HepG2 (cell line): Measurements from ENCODE around the gene GNMT. TPM values are rescaled to one million over a fixed set of nuclear protein-coding genes. Genes with fewer than 3 reads are reported as not detected.

Experiments
- CBX5 ChIP-seq: sonication (generic); formaldehyde crosslinking; IDR thresholded peaks from 2 replicates; pipeline ENCODE4 v1.4.0; 2020; ENCODE audit warnings: missing genetic modification reagents, borderline replicate concordance
- CENPT ChIP-seq: sonication (generic); formaldehyde crosslinking; IDR thresholded peaks from 2 replicates; pipeline ENCODE4 v1.8.0; 2022; ENCODE audit warnings: low read depth, mild to moderate bottlenecking, moderate library complexity, missing genetic modification reagents
- CHD4 ChIP-seq: fragments of 200-600 bp; sonication (generic); IDR thresholded peaks from 2 replicates; pipeline ENCODE4 v1.7.0; 2017; ENCODE audit warnings: mild to moderate bottlenecking, low read length, borderline replicate concordance
- DNMT3B ChIP-seq: conservative IDR thresholded peaks from 2 replicates; pipeline ENCODE4 v1.6.1; 2016; ENCODE audit warnings: missing biosample characterization, control low read depth
- ETV6 ChIP-seq: sonication (generic); formaldehyde crosslinking; conservative IDR thresholded peaks from 2 replicates; pipeline ENCODE4 v1.4.0; 2020; ENCODE audit warnings: missing genetic modification reagents
- GFI1 ChIP-seq: sonication (generic); formaldehyde crosslinking; IDR thresholded peaks from 2 replicates; pipeline ENCODE4 v1.5.0; 2020; ENCODE audit warnings: missing genetic modification reagents, mild to moderate bottlenecking, borderline replicate concordance
- KDM3A ChIP-seq: IDR thresholded peaks from 2 replicates; pipeline ENCODE4 v1.6.1; 2018; ENCODE audit warnings: low read depth, missing compliant biosample characterization
- KLF9 ChIP-seq: IDR thresholded peaks from 2 replicates; pipeline ENCODE4 v1.6.1; 2016; ENCODE audit warnings: low read depth
- LCORL ChIP-seq, 2 experiments: fragments of 450-650 bp in 1 of 2; sonication (generic) in 1 of 2; formaldehyde crosslinking in 1 of 2; IDR thresholded peaks; 2 replicates each; pipeline versions ENCODE4 v1.5.0 to v1.6.1; 2017 to 2020; ENCODE audit warnings: antibody characterized with exemption in 1 of 2, missing genetic modification reagents in 1 of 2
- MAZ ChIP-seq, 2 experiments: sonication (generic) in 1 of 2; formaldehyde crosslinking in 1 of 2; IDR thresholded peaks; 2 replicates each; pipeline versions ENCODE4 v1.5.0 to v1.6.1; 2012 to 2020; ENCODE audit warnings: low read depth in 2 of 2, mild to moderate bottlenecking in 2 of 2, borderline replicate concordance in 1 of 2, improper control_type of control experiment in 1 of 2, low read length in 1 of 2, missing genetic modification reagents in 1 of 2, moderate library complexity in 1 of 2
- NBN ChIP-seq: fragments of 450-650 bp; conservative IDR thresholded peaks from 2 replicates; pipeline ENCODE4 v1.6.1; 2017
- NCOA5 ChIP-seq: sonication (generic); formaldehyde crosslinking; IDR thresholded peaks from 2 replicates; pipeline ENCODE4 v1.4.0; 2020; ENCODE audit warnings: missing genetic modification reagents
- NR1H2 ChIP-seq: sonication (generic); formaldehyde crosslinking; IDR thresholded peaks from 2 replicates; pipeline ENCODE4 v1.8.1; 2022; ENCODE audit warnings: low read depth, missing genetic modification reagents, borderline replicate concordance
- NR2F1 ChIP-seq, 2 experiments: fragments of 450-650 bp in 1 of 2; formaldehyde crosslinking in 1 of 2; IDR thresholded peaks; 2 replicates each; pipeline versions ENCODE4 v1.5.0 to v1.6.1; 2016 to 2020; ENCODE audit warnings: mild to moderate bottlenecking in 1 of 2, missing compliant biosample characterization in 1 of 2, missing genetic modification reagents in 1 of 2, moderate library complexity in 1 of 2
- PHF20 ChIP-seq: sonication (generic); formaldehyde crosslinking; IDR thresholded peaks from 2 replicates; pipeline ENCODE4 v1.5.0; 2020; ENCODE audit warnings: mild to moderate bottlenecking, missing genetic modification reagents
- PPARG ChIP-seq: conservative IDR thresholded peaks from 2 replicates; pipeline ENCODE4 v1.6.1; 2016; ENCODE audit warnings: missing biosample characterization, missing genetic modification reagents
- TBX2 ChIP-seq: sonication (generic); formaldehyde crosslinking; IDR thresholded peaks from 2 replicates; pipeline ENCODE4 v1.5.0; 2020; ENCODE audit warnings: missing genetic modification reagents, mild to moderate bottlenecking, borderline replicate concordance
- TFAP4 ChIP-seq: sonication (generic); IDR thresholded peaks from 2 replicates; pipeline ENCODE4 v1.6.1; 2016; ENCODE audit warnings: low read depth, borderline replicate concordance
- THAP7 ChIP-seq: sonication (generic); formaldehyde crosslinking; IDR thresholded peaks from 2 replicates; pipeline ENCODE4 v1.8.1; 2023; ENCODE audit warnings: mild to moderate bottlenecking, missing genetic modification reagents
- ZFP1 ChIP-seq: IDR thresholded peaks from 2 replicates; pipeline ENCODE4 v1.6.1; 2016
- ZNF160 ChIP-seq: sonication (generic); formaldehyde crosslinking; IDR thresholded peaks from 2 replicates; pipeline ENCODE4 v1.8.0; 2022; ENCODE audit warnings: mild to moderate bottlenecking, inconsistent platforms, missing genetic modification reagents
- ZNF660 ChIP-seq: sonication (generic); formaldehyde crosslinking; IDR thresholded peaks from 2 replicates; pipeline ENCODE4 v1.5.1; 2020; ENCODE audit warnings: mild to moderate bottlenecking, low read depth, missing genetic modification reagents, borderline replicate concordance
- ZNF670 ChIP-seq: sonication (generic); formaldehyde crosslinking; IDR thresholded peaks from 2 replicates; pipeline ENCODE4 v1.8.0; 2022; ENCODE audit warnings: mild to moderate bottlenecking, missing genetic modification reagents, borderline replicate concordance
- ZNF691 ChIP-seq: sonication (generic); formaldehyde crosslinking; IDR thresholded peaks from 2 replicates; pipeline ENCODE4 v1.4.0; 2020; ENCODE audit warnings: missing genetic modification reagents, low read depth, mild to moderate bottlenecking, borderline replicate concordance
- polyA plus RNA-seq, 8 experiments: library from polyadenylated mRNA; depleted of rRNA in 3 of 8; stranded (reverse) in 7 of 8; unstranded in 1 of 8; fragments of >200 nt; fragmentation: Illumina TruSeq in 4 of 8; extraction: Trizol in 4 of 8; gene quantifications; 2 replicates each; pipeline versions ENCODE4 v1.2.1 to v1.2.3, GENCODE V29; 2011 to 2016; ENCODE audit warnings: low read depth in 4 of 8, missing spikeins in 1 of 8, mixed read lengths in 1 of 8; ENCODE audit not compliant: insufficient read depth in 1 of 8
- total RNA-seq, 5 experiments: library from RNA; depleted of rRNA; stranded (reverse); fragments of >200 nt; fragmentation: Illumina TruSeq; extraction: Trizol; gene quantifications; 2 replicates each; pipeline ENCODE4 v1.2.3, GENCODE V29; 2016; ENCODE audit warnings: low read depth in 1 of 5
- TF ChIP-seq, protein P1 (sequence below): sonication (generic); formaldehyde crosslinking; IDR thresholded peaks from 2 replicates; pipeline ENCODE4 v1.5.0; 2020; ENCODE audit warnings: mild to moderate bottlenecking, missing genetic modification reagents

The GNMT gene
- total and polyA plus RNA-seq, 2 of the 13 experiments (the other 11 are each of a cell fraction or from before 2014, with no cell fraction given): 2.8 to 7.0 TPM

GRCh38 chr6:42938987-42939809, 21.4 kb upstream of the GNMT start (continued):
- TF ChIP-seq TFAP4 (peak; percentile 84; the same call in 1 of the 2 replicates), KLF9 (0 out of 2 replicates have a peak, but pooled peaks have one; percentile 44), PHF20 (peak; percentile 29; the same call in 1 of the 2 replicates), ZNF160 (CRISPR knock-in tag) (peak; percentile 75; the same call in 1 of the 2 replicates), LCORL (IDR thresholded peaks at IDR 0.05) (no peak), LCORL (CRISPR knock-in tag; IDR thresholded peaks at IDR 0.05) (peak; percentile 98), NR1H2 (no peak; the same call in 1 of the 2 replicates), MAZ (IDR thresholded peaks at IDR 0.05; ENCODE audit: borderline replicate concordance, low read depth, low read length) (peak; percentile 71), MAZ (CRISPR knock-in tag; IDR thresholded peaks at IDR 0.05; ENCODE audit: low read depth) (peak; percentile 53; the same call in 1 of the 2 replicates), ETV6 (CRISPR knock-in tag) (no peak), ZNF660 (no peak), ZNF691 (CRISPR knock-in tag) (peak; percentile 85; the same call in 1 of the 2 replicates), TBX2 (CRISPR knock-in tag) (peak; percentile 89), ZFP1 (CRISPR knock-in tag) (peak; percentile 79), THAP7 (CRISPR knock-in tag) (peak; percentile 89; the same call in 1 of the 2 replicates), CBX5 (CRISPR knock-in tag) (peak; percentile 78; the same call in 1 of the 2 replicates), DNMT3B (CRISPR knock-in tag) (no peak), PPARG (peak; percentile 61), CENPT (no peak), NR2F1 (CRISPR knock-in tag; IDR thresholded peaks at IDR 0.05) (peak in 1 of 2 experiments; percentile 69; a peak in 2 of 4 replicates), ZNF670 (CRISPR knock-in tag) (peak; percentile 53; the same call in 1 of the 2 replicates), GFI1 (CRISPR knock-in tag) (peak; percentile 38; the same call in 1 of the 2 replicates), KDM3A (CRISPR knock-in tag) (peak; percentile 82; the same call in 1 of the 2 replicates), NCOA5 (CRISPR knock-in tag) (no peak), NBN (no peak), CHD4 (peak; percentile 30; the same call in 1 of the 2 replicates)
- TF ChIP-seq, protein P1, sequence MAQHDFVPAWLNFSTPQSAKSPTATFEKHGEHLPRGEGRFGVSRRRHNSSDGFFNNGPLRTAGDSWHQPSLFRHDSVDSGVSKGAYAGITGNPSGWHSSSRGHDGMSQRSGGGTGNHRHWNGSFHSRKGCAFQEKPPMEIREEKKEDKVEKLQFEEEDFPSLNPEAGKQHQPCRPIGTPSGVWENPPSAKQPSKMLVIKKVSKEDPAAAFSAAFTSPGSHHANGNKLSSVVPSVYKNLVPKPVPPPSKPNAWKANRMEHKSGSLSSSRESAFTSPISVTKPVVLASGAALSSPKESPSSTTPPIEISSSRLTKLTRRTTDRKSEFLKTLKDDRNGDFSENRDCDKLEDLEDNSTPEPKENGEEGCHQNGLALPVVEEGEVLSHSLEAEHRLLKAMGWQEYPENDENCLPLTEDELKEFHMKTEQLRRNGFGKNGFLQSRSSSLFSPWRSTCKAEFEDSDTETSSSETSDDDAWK (CRISPR knock-in tag): no peak
